Measurements from ENCODE around the gene ZNF184. TPM values are rescaled to one million over a fixed set of nuclear protein-coding genes. Genes with fewer than 3 reads are reported as not detected.

ZNF184 gene
- total and polyA plus RNA-seq, 4 donors: 1.4 to 11.9 (median 3.7) TPM

DNA sequence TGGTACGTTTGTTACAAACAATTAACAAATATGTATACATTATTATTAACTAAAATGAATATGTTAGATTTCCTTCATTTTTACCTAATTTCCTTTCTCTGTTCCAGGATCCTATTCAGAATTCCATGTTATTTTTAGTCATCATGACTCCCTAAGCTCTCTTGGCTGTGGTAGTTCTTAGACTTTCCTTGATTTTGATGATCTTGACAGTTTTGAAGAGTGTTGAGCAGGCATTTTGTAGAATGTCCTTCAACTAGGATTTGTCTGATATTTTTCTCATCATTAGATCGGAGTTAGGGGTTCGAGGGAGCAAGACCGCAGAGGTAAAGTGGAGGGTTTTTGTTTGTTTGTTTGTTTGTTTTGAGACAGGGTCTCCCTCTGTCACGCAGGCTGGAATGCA, 44.3 kb upstream of the ZNF184 start:
- Histone ChIP-seq H3K9me3 (ENCODE audit: control insufficient read depth in 4 of 4, insufficient read depth in 3 of 4, low read length in 3 of 4) (no peaks in the 10 kb centered on the region), H3K27ac (ENCODE audit: low read depth in 1 of 2, low read length in 1 of 2) (no peak overlapping the region), H3K36me3 (ENCODE audit: control insufficient read depth in 4 of 4, insufficient read depth in 4 of 4, low read length in 4 of 4) (peaks cover 0 to 3% (median 0%) of the 10 kb centered on the region in 4 donors), H3K27me3 (ENCODE audit: control insufficient read depth in 3 of 3, insufficient read depth in 3 of 3, low read length in 2 of 3) (peaks cover under 1 to 45% (median 42%) of the 10 kb centered on the region in 3 donors), H3K4me3 (no peak overlapping the region), H3K4me1 (ENCODE audit: control insufficient read depth in 5 of 5, insufficient read depth in 5 of 5, low read length in 5 of 5) (peaks cover 0 to 7% (median 0%) of the 10 kb centered on the region in 5 donors), H3K9ac (ENCODE audit: insufficient read depth in 1 of 2, low read length in 2 of 2) (no peak overlapping the region)
- WGBS, 2 donors: 88 to 90% methylated on average over 5 of the region's 5 CpGs
- ATAC-seq (ENCODE audit: insufficient read depth, low FRiP score): no peak
- TF ChIP-seq, protein P1, sequence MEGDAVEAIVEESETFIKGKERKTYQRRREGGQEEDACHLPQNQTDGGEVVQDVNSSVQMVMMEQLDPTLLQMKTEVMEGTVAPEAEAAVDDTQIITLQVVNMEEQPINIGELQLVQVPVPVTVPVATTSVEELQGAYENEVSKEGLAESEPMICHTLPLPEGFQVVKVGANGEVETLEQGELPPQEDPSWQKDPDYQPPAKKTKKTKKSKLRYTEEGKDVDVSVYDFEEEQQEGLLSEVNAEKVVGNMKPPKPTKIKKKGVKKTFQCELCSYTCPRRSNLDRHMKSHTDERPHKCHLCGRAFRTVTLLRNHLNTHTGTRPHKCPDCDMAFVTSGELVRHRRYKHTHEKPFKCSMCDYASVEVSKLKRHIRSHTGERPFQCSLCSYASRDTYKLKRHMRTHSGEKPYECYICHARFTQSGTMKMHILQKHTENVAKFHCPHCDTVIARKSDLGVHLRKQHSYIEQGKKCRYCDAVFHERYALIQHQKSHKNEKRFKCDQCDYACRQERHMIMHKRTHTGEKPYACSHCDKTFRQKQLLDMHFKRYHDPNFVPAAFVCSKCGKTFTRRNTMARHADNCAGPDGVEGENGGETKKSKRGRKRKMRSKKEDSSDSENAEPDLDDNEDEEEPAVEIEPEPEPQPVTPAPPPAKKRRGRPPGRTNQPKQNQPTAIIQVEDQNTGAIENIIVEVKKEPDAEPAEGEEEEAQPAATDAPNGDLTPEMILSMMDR (IDR thresholded peaks at IDR 0.05; ENCODE audit: control extremely low read depth, extremely low read depth): no peak
- DNase-seq: no peak

DNA sequence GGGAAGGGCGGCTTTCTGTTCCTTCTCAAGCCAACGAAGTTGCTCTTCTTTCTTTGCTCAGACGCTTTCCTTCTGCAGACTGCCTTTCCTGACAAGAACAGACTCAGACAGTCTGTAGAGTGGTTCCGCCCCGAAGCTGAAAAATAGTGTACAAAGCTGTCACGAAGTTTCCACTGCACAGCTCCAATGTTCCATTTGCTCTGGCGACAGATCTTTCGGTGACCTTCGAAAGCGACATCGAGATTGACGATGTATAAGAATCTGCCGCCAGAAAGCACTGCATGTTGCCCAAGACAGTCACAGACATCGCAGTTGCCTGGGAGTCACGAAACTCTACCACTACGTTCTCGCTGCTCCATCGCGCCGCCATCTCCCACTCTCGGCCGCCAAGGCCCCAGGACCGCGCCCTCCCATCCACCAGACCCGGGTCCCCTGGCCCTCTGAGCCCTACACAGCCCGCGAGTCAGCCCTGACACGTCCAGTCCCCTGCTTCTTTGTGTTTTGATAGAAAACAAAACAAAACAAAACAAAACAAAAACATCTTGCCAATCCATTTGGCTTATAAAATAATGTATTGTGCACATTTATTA, 42.1 kb upstream of the ZNF184 start:
- Histone ChIP-seq H3K9ac (ENCODE audit: insufficient read depth in 1 of 2, low read length in 2 of 2) (peak overlapping the region in 1 of 2 donors; percentile 76), H3K27ac (ENCODE audit: low read depth in 1 of 2, low read length in 1 of 2) (no peak overlapping the region), H3K27me3 (ENCODE audit: control insufficient read depth in 3 of 3, insufficient read depth in 3 of 3, low read length in 2 of 3) (peaks cover 5 to 56% (median 48%) of the 10 kb centered on the region in 3 donors), H3K36me3 (ENCODE audit: control insufficient read depth in 4 of 4, insufficient read depth in 4 of 4, low read length in 4 of 4) (peaks cover 0 to 3% (median 0%) of the 10 kb centered on the region in 4 donors), H3K4me1 (ENCODE audit: control insufficient read depth in 5 of 5, insufficient read depth in 5 of 5, low read length in 5 of 5) (peaks cover 0 to 7% (median 0%) of the 10 kb centered on the region in 5 donors), H3K4me3 (no peak overlapping the region), H3K9me3 (ENCODE audit: control insufficient read depth in 4 of 4, insufficient read depth in 3 of 4, low read length in 3 of 4) (no peaks in the 10 kb centered on the region)
- WGBS, 2 donors: 27 to 34% methylated on average over 28 of the region's 28 CpGs
- TF ChIP-seq, protein P1 (IDR thresholded peaks at IDR 0.05; ENCODE audit: control extremely low read depth, extremely low read depth): no peak
- ATAC-seq (ENCODE audit: insufficient read depth, low FRiP score): no peak
- peak in 2 of 3 donors; percentile 23 to 28 for DNase-seq

DNA sequence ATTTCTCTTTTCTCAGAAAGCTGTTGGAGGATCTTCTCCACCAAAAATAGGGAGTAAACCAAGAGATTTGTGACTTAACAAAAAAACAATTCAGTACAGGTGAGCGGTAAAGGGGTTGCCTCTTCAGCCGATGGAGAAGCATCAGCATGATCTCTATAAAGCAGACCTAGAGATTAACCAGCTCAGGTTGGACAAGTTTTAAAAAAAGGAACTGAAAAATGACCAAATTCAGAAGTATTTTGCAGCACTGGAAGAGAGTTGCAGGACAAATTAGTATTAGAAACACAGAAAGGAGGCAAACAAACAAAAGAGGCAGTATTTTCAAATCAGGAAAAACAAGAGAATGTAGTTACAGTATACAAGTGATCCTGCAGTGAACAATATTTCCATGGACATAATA, 39.6 kb upstream of the ZNF184 start:
- Histone ChIP-seq H3K27me3 (ENCODE audit: control insufficient read depth in 3 of 3, insufficient read depth in 3 of 3, low read length in 2 of 3) (peaks cover 8 to 56% (median 56%) of the 10 kb centered on the region in 3 donors), H3K27ac (ENCODE audit: low read depth in 1 of 2, low read length in 1 of 2) (no peak overlapping the region), H3K4me1 (ENCODE audit: control insufficient read depth in 5 of 5, insufficient read depth in 5 of 5, low read length in 5 of 5) (peaks cover 0 to 2% (median 0%) of the 10 kb centered on the region in 5 donors), H3K9ac (ENCODE audit: insufficient read depth in 1 of 2, low read length in 2 of 2) (no peak overlapping the region), H3K4me3 (no peak overlapping the region), H3K36me3 (ENCODE audit: control insufficient read depth in 4 of 4, insufficient read depth in 4 of 4, low read length in 4 of 4) (no peaks in the 10 kb centered on the region), H3K9me3 (ENCODE audit: control insufficient read depth in 4 of 4, insufficient read depth in 3 of 4, low read length in 3 of 4) (no peaks in the 10 kb centered on the region)
- ATAC-seq (ENCODE audit: insufficient read depth, low FRiP score) (no peak), DNase-seq (no peak)
- TF ChIP-seq, protein P1 (IDR thresholded peaks at IDR 0.05; ENCODE audit: control extremely low read depth, extremely low read depth): no peak
- 84% methylated on average over 2 of the region's 2 CpGs for WGBS, 2 donors
